HG03045 (cell line): ENCODE data around the gene SGSM1.

Experiments used
- ATAC-seq: cut with Tn5 transposase; IDR thresholded peaks from one replicate; pipeline ENCODE4 v1.9.1; 2021; ENCODE audit warnings: mild to moderate bottlenecking, moderate library complexity; ENCODE audit not compliant: unreplicated experiment

Gene SGSM1

GRCh38 chr22:24947881-24948280, 141.9 kb downstream of the SGSM1 start:
- no peak for ATAC-seq

GRCh38 chr22:24948356-24949202, 142.6 kb downstream of the SGSM1 start:
- no peak for ATAC-seq

GRCh38 chr22:24950272-24950902, 144.4 kb downstream of the SGSM1 start:
- ATAC-seq, result no peak

- ATAC-seq, result peak; percentile 74
These were observed 146.2 kb downstream of the SGSM1 start, which contains the start of gene KIAA1671 for GRCh38 chr22:24951942-24952836. TSS of gene KIAA1671 (plus strand) at chr22:24952716. CDS start at chr22:25028000, 75,284 bp downstream.

- peak; percentile 12 for ATAC-seq
These were observed 146.9 kb downstream of the SGSM1 start for GRCh38 chr22:24952837-24953383.

GRCh38 chr22:24953384-24954113, 147.5 kb downstream of the SGSM1 start:
- no peak for ATAC-seq

GRCh38 chr22:24954114-24954463, 148.1 kb downstream of the SGSM1 start:
- ATAC-seq, result no peak

- ATAC-seq, result no peak
These were observed 148.8 kb downstream of the SGSM1 start for GRCh38 chr22:24954856-24955255.

GRCh38 chr22:24957043-24957442, 151.0 kb downstream of the SGSM1 start:
- ATAC-seq, result no peak

GRCh38 chr22:24961217-24961844, 155.3 kb downstream of the SGSM1 start:
- ATAC-seq, result no peak

GRCh38 chr22:24962094-24962493, 156.1 kb downstream of the SGSM1 start:
- no peak for ATAC-seq

- ATAC-seq, result no peak
These were observed 156.8 kb downstream of the SGSM1 start for GRCh38 chr22:24962835-24963234.

- ATAC-seq, result no peak
These were observed 158.4 kb downstream of the SGSM1 start for GRCh38 chr22:24964441-24964840.

- no peak for ATAC-seq
These were observed 160.0 kb downstream of the SGSM1 start for GRCh38 chr22:24965822-24966626.

- no peak for ATAC-seq
These were observed 162.1 kb downstream of the SGSM1 start for GRCh38 chr22:24968066-24968561.

GRCh38 chr22:24969560-24970301, 163.7 kb downstream of the SGSM1 start:
- no peak for ATAC-seq

- no peak for ATAC-seq
These were observed 166.4 kb downstream of the SGSM1 start for GRCh38 chr22:24972369-24972768.

GRCh38 chr22:24973872-24974271, 167.9 kb downstream of the SGSM1 start:
- no peak for ATAC-seq
